Activated CD4-positive, alpha-beta T cell treated with anti-CD3 and anti-CD28 coated beads, Interleukin-2, amount 50 U/mL, for 48 hours (primary cell): Measurements from ENCODE around the gene DCAF15.

Experiments
- DNase-seq, 2 experiments: peaks; one replicate each; pipeline ENCODE4 v3.0.0-alpha.2; 2020

DCAF15 gene

DNA sequence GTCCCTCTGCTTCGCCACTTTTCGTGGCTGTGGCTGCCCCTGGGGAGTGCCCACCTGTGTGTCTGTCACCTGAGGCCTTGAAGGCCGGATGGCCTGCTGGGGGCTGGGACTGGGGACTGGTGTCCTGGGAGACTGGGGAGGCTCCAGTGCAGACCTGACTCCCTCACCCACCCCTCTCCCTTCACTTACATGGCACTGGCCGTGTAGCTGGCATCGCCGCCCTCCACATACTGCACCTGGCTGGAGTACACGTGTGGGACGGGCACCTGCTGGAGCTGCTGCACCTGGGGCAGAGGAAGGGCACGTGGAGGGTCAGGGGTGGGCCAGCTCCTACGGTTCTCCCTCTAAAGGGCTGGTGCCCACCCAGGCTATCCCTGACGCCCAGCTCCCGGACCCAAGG is 25.5 kb downstream of the DCAF15 start:
- DNase-seq = no peak

DNA sequence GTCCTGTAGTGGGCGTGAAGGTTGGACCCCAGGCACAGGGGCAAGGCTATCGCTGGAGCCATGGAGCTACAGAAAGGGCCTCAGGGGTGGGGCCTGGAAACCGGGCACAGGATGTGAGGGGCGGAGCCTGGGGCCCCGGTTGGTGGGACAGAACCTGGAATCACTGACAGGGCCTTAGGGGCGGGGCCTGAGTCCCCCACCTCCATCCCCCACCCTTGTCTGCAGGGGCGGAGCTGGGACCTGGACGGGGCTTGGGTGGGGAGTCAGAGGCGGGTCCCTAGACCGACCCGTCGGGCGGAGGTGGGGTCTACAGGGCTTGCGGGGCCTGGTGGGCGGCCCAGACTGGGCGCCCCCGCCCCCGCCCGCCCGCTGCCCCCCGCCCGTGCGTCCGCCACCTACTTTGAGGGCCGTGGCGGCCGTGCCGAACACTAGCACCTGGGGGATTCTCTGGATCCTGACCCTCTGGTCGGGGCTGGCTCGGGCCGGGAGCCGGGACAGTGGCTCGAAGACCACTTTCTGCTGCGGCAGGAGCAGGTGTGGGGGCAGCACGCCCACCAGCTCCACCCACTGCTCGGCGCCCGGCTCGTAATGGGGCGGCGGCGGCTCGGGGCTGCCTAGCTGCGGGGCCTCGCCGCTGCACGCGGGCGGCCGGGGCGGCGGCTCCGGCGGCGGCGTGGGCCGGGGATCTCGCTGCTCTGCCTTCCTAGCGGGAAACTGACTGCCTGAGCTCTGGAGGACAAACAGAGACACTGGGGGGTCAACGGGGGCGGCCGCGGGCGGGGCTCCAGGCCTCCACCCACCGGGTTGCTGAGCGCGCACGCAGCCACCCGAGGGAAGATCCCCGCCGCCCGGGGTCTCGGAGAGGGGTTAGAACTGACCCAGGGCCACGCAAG is 26.3 kb downstream of the DCAF15 start:
- DNase-seq = peak; percentile 29 to 44

DNA sequence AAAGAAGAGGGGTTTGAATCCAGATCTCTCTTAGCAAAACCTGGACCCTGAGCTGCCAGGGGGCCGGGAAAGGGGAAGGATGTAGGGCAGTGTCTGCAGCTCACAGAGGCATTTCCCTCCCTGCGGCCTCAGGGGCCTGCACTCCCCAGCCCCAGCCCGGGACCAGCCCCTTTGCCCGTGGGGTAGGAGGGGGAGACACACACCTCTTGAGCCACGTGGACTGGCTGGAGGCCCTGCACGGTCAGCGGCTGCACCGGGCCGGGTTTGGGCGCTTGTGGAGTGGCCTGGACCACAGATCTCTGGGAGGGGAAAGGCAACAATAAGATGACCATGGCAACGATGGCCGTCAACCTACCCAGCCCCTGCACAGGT is 26.9 kb downstream of the DCAF15 start:
- DNase-seq = no peak

DNA sequence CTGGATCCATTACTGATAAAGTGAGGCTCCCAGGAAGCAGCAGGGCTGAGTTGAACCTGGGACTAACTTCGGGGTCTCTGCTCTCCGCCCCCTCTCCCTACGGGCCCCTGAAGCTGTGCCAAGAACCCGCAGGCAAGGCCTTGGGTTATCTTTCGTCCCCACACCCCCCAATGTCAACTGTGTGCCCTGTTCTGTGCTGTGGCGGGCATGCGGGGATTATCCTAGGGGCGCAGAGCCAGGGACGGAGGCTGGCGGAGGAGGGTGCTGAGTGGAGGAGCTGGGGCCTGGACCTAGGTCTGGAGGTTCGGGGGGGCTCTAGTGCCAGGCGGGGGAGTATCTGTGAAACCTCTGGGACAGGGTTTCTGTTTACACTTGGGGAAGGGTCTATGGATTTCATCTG is 27.4 kb downstream of the DCAF15 start:
- DNase-seq = no peak

DNA sequence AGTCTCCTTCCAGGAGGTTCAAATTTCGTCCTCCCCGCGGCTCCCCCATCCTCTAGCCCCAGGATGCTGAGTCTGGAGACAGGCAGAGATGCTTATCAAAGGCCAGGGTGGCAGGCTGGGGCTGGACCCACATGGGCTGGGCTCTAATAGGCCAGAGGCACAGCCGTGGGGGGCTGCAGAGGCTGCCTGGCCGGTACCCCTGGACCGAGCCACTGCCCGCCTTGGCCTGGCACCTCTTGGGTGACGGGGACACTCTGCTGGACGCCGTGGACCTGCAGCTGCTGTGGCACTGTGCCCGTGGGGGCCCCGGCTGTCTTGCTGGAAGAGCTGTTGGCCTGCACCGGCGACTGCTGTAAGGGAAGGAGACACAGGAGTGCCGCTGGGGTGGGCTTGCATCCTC is 28.0 kb downstream of the DCAF15 start:
- no peak for DNase-seq

DNA sequence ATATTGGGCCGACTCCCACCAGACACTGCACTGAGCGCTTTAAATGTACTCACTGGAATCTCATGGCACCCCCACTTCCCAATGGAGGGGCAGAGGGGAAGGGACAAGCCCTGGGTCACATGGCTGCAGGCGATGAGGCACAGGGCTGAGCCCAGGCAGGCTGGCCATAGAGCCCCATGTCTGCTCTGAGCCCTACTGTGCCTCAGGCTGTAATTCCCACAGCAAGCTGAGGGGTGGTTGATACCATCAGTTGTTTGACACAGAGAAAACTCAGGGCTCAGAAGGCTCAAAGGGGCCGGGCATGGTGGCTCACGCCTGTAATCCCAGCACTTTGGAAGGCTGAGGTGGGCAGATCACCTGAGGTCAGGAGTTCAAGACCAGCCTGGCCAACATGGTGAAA is 28.7 kb downstream of the DCAF15 start:
- DNase-seq = no peak

DNA sequence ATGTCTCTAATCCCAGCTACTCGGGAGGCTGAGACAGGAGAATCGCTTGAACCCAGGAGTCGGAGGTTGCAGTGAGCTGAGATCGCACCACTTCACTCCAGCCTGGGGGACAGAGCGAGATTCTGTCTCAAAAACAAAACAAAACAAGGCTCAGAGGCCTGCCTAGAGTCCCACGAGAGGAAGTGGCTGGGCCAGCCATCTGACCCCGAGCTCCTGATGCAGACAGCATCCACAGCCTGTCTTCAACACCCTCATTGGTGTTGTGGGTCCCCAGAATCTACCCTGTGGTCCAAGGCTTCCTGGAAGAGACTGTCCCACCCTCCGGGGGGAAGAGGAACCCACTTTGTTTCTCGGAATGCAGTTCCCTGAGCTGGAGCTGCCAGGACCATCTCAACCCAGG is 29.2 kb downstream of the DCAF15 start:
- no peak for DNase-seq

DNA sequence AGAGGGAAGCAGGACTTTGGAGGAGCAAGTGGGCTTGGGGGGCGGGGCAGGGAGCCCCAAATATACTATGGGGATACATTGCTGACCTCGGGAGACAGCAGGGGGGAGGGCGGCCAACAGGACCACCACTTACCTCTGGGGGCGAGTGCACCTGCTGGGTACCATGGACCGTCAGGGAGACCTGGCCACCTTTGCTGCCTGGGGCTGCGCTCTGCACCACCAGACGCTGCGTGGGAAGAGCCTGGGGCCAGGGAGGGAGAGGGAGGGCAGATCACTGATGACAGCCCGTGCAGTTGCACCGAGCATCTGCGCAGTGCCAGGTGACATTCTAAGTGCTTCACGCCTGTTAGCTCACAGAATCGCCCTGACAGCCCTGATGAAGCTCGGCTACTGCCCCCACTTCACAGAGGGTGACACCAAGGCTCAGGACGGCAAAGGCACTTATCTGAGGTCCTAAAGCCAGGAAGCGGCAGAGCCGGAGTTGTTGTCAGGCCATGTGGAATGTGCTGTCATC is 29.7 kb downstream of the DCAF15 start:
- no peak for DNase-seq

DNA sequence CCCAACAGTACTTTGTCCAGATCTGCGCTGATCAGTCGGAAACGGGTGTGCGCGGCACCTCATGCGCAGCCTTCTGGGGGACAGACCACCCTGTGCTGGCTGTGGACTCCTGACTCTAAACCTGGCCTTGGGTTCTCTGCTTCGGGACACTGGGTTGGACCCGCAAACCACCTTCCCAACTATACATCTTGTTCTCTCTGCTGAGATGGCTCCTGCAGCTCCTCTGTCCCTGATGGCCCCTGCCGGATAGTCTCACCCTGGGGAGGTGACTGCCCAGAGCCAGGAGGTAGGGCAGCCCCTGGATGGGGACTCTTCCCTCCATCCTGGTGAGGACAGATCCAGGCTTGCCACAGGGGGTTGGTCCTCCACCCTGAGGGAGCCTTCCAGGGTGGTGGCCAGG is 30.5 kb downstream of the DCAF15 start:
- DNase-seq = no peak

DNA sequence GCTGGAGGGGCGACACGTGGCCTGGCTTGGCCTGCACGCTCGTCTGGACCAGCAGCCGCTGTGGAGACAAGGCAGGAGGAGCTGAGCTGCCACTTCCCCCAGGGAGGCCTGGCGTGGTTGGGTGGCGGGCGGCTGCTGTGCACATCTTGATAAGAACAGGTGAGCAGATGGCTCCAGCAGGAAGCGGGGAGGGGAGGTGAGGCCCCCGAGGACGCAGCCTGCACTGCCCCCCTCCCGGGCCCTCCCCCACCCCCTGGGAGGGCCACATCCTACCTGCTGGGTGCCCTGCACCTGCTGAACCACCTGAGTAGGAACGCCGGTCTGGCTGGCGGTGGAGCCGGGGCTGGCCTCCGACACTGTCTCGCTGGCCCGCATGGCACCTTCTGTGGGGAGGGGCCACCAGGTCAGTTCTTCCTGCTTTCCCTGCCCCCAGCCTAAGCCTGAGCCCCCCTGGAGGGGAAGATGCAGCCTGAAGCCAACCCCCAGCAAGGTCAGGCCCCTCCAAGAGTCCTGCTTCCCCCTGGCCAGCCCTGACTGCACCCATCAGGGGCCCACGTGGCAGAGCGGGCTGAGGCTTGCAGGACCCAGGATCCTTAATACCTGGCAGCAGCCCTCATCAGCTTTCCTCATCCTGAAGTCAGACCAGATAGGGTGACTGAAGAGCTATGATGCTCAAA is 31.0 kb downstream of the DCAF15 start:
- DNase-seq = no peak

DNA sequence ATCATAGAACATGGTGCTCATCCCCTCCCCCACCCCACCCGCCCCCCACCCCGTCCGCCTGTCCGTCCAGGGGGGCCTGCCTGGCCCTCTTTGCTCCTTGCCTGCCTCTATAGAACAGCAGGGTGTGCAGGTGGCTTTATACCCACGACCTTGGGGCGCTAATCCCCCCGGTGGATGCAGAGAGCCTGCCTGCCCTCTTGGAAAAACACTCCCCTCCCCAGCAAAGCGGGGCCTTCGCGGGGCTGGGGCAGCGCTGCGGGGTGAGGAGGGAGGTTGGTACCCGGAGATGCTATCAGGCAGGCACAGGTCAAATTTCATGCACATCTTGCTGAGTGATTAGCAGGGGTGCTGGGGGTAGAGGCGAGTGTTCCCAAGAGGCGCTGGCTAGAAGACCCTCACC is 31.9 kb downstream of the DCAF15 start:
- DNase-seq = no peak

DNA sequence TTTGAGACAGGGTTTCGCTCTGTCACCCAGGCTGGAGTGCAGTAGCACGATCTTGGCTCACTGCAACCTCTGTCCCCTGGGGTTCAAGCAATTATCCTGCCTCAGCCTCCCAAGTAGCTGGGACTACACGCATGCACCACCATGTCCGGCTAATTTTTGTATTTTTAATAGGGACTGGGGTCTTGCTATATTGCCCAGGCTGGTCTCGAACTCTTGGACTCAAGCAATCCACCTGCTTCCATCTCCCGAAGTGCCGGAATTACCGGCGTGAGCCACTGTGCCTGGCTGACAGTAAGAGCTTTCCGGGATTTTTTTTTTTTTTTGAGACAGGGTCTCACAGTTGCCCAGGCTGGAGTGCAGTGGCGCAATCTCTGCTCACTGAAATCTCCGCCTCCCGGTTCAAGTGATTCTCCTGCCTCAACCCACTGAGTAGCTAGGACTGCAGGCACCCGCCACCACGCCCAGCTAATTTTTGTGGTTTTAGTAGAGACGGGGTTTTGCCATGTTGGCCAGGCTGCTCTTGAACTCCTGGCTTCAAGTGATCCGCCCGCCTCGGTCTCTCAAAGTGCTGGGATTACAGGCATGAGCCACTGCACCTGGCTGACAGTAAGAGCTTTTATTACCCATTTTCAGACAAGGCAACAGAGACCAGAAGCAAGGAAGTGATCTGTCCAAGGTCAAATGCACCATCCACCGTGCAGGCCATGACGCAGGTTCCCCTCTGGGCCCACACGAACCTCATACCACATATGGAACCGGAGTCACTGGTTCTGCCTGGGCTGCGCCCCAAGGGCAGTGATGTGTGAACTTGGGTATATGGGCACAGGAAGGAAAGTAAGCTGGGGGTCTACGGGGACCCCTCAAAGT is 32.8 kb downstream of the DCAF15 start:
- peak; percentile 27 to 33 for DNase-seq

DNA sequence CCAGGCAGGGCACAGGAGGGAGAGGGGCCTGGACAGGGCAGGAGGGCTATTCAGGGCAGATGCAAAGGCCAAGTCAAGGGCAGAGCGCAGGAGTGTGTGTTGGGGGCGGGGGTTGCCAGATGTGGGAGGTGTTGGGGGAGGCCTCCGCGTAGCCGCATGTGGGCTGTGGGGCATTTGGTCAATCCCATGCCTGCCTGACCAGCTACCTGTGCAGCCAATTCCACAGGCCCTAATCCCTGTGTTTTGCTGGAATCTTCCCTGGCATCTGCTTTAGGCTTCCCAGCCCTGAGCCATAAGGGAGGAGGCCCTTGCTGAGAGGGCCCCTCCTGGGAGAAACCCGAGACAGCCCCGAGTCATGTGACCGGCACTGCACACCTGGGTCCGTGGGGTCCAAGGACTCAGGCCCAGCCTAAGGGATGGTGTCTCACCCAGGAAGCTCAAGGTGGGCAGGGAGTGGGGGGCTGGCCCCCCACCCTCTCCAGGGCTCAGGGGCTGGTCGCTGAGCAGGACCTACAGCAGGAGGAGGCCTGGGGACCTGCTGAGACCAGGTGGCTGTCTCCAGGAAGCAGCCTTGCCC is 33.5 kb downstream of the DCAF15 start:
- DNase-seq = peak in 1 of 2 experiments; percentile 32

DNA sequence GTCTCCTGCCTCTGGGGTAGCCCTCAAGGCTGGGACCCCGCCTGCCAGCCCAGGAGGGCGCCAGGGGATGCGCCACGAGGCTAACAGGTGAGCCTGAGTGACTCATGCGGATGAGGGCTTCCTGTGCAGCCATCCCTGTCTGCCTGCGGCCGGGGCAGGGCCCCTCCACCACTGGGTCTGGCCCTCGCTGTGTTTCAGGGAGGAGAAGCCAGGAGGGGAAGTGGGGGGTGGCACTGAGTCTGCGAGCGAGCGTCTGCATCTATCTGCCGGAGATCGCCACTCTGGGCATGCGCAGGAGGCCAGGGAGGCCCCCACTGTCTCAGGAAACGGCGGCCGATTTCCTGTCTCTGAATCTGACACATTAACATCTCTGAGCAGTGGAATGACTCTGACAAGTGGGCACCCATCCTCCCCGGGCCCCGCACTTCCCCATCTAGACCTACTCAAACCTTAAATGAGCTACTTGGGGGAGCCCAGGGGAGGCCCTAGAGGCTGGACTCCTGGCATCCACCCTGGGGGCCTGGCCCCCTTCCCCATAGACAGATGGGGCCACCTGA is 34.1 kb downstream of the DCAF15 start:
- peak; percentile 98 to 99 for DNase-seq

DNA sequence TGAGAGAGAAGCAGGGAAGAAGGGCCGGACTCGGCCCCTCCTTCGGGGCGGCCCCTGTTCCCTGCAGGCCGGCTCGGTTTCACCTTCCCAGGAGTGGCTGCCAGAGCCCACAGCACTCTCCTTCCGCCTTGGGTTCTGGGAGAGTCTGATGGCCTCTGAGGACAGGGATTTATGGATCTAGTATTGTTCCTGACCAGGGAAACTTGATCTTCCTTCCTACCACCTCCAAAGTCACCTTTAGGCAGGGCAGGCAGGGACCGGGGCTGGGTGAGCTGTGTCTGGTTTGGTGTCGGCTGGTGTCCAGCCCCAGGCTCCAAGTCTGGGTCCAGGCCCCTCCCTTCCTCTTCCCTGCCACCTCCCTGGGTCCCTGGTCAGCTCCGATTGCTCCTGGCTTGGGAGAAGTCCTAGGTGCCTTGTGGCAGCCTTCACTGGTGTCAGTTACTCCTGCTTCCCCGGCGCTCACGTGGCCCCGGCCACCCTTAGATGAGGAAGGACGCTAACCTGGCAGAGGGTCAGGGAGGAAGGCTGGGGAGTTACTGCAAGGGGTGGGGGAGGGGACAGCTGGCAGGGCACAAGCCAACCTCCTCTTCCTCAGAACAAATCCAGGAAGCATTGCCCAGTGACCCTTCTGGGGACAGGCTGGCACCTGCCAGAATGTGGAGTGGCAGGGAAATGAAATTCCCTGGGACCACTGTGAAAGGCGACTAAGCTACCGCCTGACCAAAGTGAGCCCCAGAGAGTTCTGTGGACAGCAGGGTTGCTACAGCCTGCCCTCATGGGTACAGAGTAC is 35.0 kb downstream of the DCAF15 start:
- no peak for DNase-seq

DNA sequence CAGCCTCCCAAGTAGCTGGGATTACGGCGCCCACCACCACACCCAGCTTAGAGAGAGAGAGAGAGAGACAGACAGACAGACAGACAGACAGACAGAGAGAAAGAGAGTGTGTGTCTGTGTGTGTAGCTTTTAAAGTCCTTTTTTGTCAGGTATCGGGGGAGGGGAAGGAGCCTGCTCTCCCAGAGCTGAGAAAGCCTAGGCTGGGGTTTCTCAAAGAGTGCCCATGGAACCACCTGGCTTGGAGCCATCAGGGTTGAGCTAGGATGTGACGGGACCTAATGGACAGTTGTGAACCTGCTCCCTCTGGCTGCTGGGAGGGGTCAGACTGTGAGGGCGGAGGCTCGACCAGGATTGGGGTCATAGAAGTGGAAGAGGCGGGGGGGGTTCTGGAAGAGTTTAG is 37.2 kb downstream of the DCAF15 start:
- DNase-seq = no peak

DNA sequence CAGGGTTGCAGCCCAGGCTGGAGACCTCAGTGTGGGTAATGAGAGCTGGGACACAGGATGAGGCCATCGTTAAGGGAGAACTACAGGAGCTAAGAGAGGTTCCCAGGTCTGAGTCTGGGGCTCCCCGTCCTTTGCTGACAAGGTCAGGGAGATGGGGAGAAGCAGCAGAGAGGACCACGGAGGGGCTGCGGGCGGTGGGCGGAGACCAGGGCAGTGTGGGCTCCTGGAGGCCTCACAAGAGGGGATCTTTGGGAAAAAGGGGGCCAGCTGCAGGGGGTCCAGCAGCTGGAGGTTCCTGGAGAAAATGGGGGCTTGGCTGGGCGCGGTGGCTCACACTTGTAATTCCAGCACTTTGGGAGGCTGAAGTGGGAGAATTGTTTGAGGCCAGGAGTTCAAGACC is 37.8 kb downstream of the DCAF15 start:
- no peak for DNase-seq

DNA sequence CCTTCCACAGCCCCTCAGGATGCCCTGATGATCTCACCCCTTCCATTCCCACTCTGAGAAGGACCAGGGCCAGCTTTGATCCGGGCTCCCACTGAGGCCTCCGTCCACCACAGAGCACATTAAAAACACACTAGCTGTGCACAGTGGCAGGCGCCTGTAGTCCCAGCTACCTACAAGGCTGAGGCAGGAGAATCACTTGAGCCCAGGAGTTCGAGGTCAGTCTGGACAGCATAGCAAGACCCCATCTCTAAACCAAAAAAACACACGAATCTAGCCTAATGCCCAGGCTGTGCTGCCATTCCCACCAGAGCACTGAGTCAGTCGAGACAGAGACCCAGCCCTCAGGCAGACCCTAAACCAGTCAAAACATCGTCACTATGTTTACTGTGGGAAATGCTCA is 39.7 kb downstream of the DCAF15 start:
- DNase-seq = no peak

DNA sequence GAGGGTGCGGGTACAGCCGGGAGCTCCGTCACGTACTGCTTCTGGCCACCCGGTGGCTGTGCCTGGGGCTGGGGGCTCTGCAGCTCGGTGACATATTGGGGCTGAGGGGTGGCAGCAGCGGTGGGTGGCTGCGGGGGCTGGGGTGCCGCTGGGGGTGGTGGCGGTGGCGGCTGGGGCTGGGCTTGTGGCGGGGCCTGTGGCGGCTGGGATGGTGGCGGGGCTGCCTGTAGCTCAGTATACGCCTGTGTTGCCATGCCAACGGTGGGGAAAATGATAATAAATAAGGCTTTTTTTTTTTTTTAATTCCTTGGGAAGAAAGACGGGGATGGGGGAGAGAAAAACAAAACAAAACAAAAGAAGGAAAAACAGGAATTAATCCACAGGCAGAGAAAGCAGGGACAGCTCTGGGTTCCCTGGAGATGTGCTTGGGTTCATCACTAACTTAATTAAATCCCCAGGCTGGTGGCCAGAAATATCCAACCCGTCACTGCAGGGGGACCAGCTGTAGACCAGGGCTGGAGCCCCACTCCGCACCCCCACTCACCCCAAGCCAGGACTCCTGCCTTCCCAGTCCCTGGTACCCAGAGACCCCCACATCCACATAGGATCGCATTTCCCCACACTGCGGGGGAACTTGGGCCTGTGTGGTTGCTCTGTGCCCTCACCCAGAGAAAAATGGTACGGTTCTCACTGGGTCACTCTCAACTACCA is 41.4 kb downstream of the DCAF15 start:
- DNase-seq = no peak

DNA sequence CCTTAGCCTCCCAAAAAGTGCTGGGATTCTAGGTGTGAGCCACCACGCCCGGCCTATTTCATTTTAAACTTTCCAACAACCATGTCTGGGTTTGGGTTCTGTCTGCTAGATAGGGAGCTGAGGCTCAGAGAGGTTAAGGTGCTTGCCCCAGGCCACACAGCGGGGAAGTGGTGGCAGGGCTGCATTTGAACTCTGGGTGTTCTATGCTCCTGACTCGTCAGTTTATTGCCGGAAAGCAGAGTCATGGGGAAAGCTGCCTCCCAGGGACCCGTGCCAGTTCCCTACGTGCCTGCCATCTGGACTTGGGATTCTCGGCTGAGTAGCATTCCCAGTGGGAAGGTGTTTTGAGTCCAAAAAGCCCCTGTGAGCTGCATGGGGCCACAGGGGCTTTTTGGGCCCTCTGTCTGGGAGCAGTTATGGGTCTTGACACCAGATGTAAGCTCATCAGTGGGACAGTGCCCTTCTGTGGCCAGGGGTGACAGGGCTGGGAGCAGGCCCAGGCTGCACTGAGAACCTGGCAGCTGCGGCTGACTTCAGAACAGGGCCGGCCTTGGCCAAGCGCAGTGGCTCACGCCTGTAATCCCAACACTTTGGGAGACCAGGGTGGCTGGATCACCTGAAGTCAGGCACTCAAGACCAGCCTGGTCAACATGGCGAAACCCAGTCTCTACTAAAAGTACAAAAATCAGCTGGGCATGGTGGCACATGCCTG is 42.9 kb downstream of the DCAF15 start:
- DNase-seq = no peak
